ENCODE results near the gene ALDH5A1.

Gene ALDH5A1

GRCh38 chr6:24520929-24521546 lies 26.3 kb downstream of the ALDH5A1 start:
- Histone ChIP-seq H3K4me1 (ENCODE audit: insufficient read depth, low read length) (peaks cover 8% of the 10 kb centered on the region), H2AFZ (ENCODE audit: low read depth, low read length) (no peak overlapping the region), H3K4me3 (ENCODE audit: low read length) (no peak overlapping the region), H3K27me3 (ENCODE audit: insufficient read depth, low read length) (no peaks in the 10 kb centered on the region), H3K36me3 (ENCODE audit: insufficient read depth, low read length) (no peaks in the 10 kb centered on the region), H3K9me3 (ENCODE audit: low read length) (no peaks in the 10 kb centered on the region)

- Histone ChIP-seq H3K9me3 (ENCODE audit: low read length) (no peaks in the 10 kb centered on the region), H2AFZ (ENCODE audit: low read depth, low read length) (no peak overlapping the region), H3K27me3 (ENCODE audit: insufficient read depth, low read length) (no peaks in the 10 kb centered on the region), H3K36me3 (ENCODE audit: insufficient read depth, low read length) (no peaks in the 10 kb centered on the region), H3K4me3 (ENCODE audit: low read length) (no peak overlapping the region), H3K4me1 (ENCODE audit: insufficient read depth, low read length) (peaks cover 8% of the 10 kb centered on the region)
These were observed 27.7 kb downstream of the ALDH5A1 start for GRCh38 chr6:24522228-24523176.

- Histone ChIP-seq H3K36me3 (ENCODE audit: insufficient read depth, low read length) (no peaks in the 10 kb centered on the region), H3K27me3 (ENCODE audit: insufficient read depth, low read length) (no peaks in the 10 kb centered on the region), H2AFZ (ENCODE audit: low read depth, low read length) (no peak overlapping the region), H3K4me3 (ENCODE audit: low read length) (no peak overlapping the region), H3K4me1 (ENCODE audit: insufficient read depth, low read length) (peaks cover 8% of the 10 kb centered on the region), H3K9me3 (ENCODE audit: low read length) (peaks cover 3% of the 10 kb centered on the region)
These were observed 29.6 kb downstream of the ALDH5A1 start for GRCh38 chr6:24524329-24524728.

GRCh38 chr6:24524805-24525204 lies 30.0 kb downstream of the ALDH5A1 start:
- H3K4me3 ChIP-seq (ENCODE audit: low read length): no peak overlapping the region
- peaks cover 3% of the 10 kb centered on the region for H3K9me3 ChIP-seq (ENCODE audit: low read length)
- no peaks in the 10 kb centered on the region for H3K27me3 ChIP-seq (ENCODE audit: insufficient read depth, low read length)
- peaks cover 8% of the 10 kb centered on the region for H3K4me1 ChIP-seq (ENCODE audit: insufficient read depth, low read length)
- H3K36me3 ChIP-seq (ENCODE audit: insufficient read depth, low read length): no peaks in the 10 kb centered on the region
- no peak overlapping the region for H2AFZ ChIP-seq (ENCODE audit: low read depth, low read length)

GRCh38 chr6:24529985-24530384 lies 35.2 kb downstream of the ALDH5A1 start:
- Histone ChIP-seq H3K36me3 (ENCODE audit: insufficient read depth, low read length) (peaks cover 7% of the 10 kb centered on the region), H3K9me3 (ENCODE audit: low read length) (peaks cover 3% of the 10 kb centered on the region), H2AFZ (ENCODE audit: low read depth, low read length) (no peak overlapping the region), H3K4me1 (ENCODE audit: insufficient read depth, low read length) (no peaks in the 10 kb centered on the region), H3K27me3 (ENCODE audit: insufficient read depth, low read length) (no peaks in the 10 kb centered on the region), H3K4me3 (ENCODE audit: low read length) (no peak overlapping the region)

GRCh38 chr6:24534329-24534728 lies 39.6 kb downstream of the ALDH5A1 start:
- Histone ChIP-seq H2AFZ (ENCODE audit: low read depth, low read length) (no peak overlapping the region), H3K36me3 (ENCODE audit: insufficient read depth, low read length) (peaks cover 7% of the 10 kb centered on the region), H3K4me3 (ENCODE audit: low read length) (no peak overlapping the region), H3K4me1 (ENCODE audit: insufficient read depth, low read length) (no peaks in the 10 kb centered on the region), H3K27me3 (ENCODE audit: insufficient read depth, low read length) (no peaks in the 10 kb centered on the region), H3K9me3 (ENCODE audit: low read length) (no peaks in the 10 kb centered on the region)

- Histone ChIP-seq H2AFZ (ENCODE audit: low read depth, low read length) (no peak overlapping the region), H3K4me1 (ENCODE audit: insufficient read depth, low read length) (no peaks in the 10 kb centered on the region), H3K36me3 (ENCODE audit: insufficient read depth, low read length) (peaks cover 7% of the 10 kb centered on the region), H3K4me3 (ENCODE audit: low read length) (no peak overlapping the region), H3K9me3 (ENCODE audit: low read length) (no peaks in the 10 kb centered on the region), H3K27me3 (ENCODE audit: insufficient read depth, low read length) (no peaks in the 10 kb centered on the region)
These were observed 40.4 kb downstream of the ALDH5A1 start for GRCh38 chr6:24535210-24535609.

- no peak overlapping the region for H2AFZ ChIP-seq (ENCODE audit: low read depth, low read length)
- H3K4me1 ChIP-seq (ENCODE audit: insufficient read depth, low read length): no peaks in the 10 kb centered on the region
- peaks cover 7% of the 10 kb centered on the region for H3K36me3 ChIP-seq (ENCODE audit: insufficient read depth, low read length)
- no peak overlapping the region for H3K4me3 ChIP-seq (ENCODE audit: low read length)
- H3K27me3 ChIP-seq (ENCODE audit: insufficient read depth, low read length): no peaks in the 10 kb centered on the region
- no peaks in the 10 kb centered on the region for H3K9me3 ChIP-seq (ENCODE audit: low read length)
These were observed 41.7 kb downstream of the ALDH5A1 start for GRCh38 chr6:24536466-24536865.

GRCh38 chr6:24537082-24537699 lies 42.4 kb downstream of the ALDH5A1 start:
- H3K36me3 ChIP-seq (ENCODE audit: insufficient read depth, low read length): peaks cover 7% of the 10 kb centered on the region
- no peaks in the 10 kb centered on the region for H3K27me3 ChIP-seq (ENCODE audit: insufficient read depth, low read length)
- H2AFZ ChIP-seq (ENCODE audit: low read depth, low read length): no peak overlapping the region
- H3K4me3 ChIP-seq (ENCODE audit: low read length): no peak overlapping the region
- no peaks in the 10 kb centered on the region for H3K9me3 ChIP-seq (ENCODE audit: low read length)
- no peaks in the 10 kb centered on the region for H3K4me1 ChIP-seq (ENCODE audit: insufficient read depth, low read length)

GRCh38 chr6:24537771-24538385 lies 43.1 kb downstream of the ALDH5A1 start:
- no peak overlapping the region for H3K4me3 ChIP-seq (ENCODE audit: low read length)
- no peaks in the 10 kb centered on the region for H3K27me3 ChIP-seq (ENCODE audit: insufficient read depth, low read length)
- peaks cover 7% of the 10 kb centered on the region for H3K36me3 ChIP-seq (ENCODE audit: insufficient read depth, low read length)

GRCh38 chr6:24539416-24539815 lies 44.6 kb downstream of the ALDH5A1 start:
- Histone ChIP-seq H3K36me3 (ENCODE audit: insufficient read depth, low read length) (peaks cover 2% of the 10 kb centered on the region), H3K9me3 (ENCODE audit: low read length) (no peaks in the 10 kb centered on the region), H3K27me3 (ENCODE audit: insufficient read depth, low read length) (no peaks in the 10 kb centered on the region), H2AFZ (ENCODE audit: low read depth, low read length) (no peak overlapping the region), H3K4me3 (ENCODE audit: low read length) (no peak overlapping the region), H3K4me1 (ENCODE audit: insufficient read depth, low read length) (no peaks in the 10 kb centered on the region)

More at GRCh38 chr6:24537771-24538385, 43.1 kb downstream of the ALDH5A1 start:
- H2AFZ ChIP-seq (ENCODE audit: low read depth, low read length): no peak overlapping the region
- H3K4me1 ChIP-seq (ENCODE audit: insufficient read depth, low read length): no peaks in the 10 kb centered on the region
- no peaks in the 10 kb centered on the region for H3K9me3 ChIP-seq (ENCODE audit: low read length)

- Histone ChIP-seq H2AFZ (ENCODE audit: low read depth, low read length) (no peak overlapping the region), H3K4me1 (ENCODE audit: insufficient read depth, low read length) (no peaks in the 10 kb centered on the region), H3K27me3 (ENCODE audit: insufficient read depth, low read length) (no peaks in the 10 kb centered on the region), H3K9me3 (ENCODE audit: low read length) (no peaks in the 10 kb centered on the region), H3K4me3 (ENCODE audit: low read length) (no peak overlapping the region), H3K36me3 (ENCODE audit: insufficient read depth, low read length) (no peaks in the 10 kb centered on the region)
These were observed 45.4 kb downstream of the ALDH5A1 start for GRCh38 chr6:24540197-24540596.

GRCh38 chr6:24543683-24544082 lies 48.9 kb downstream of the ALDH5A1 start:
- Histone ChIP-seq H3K36me3 (ENCODE audit: insufficient read depth, low read length) (no peaks in the 10 kb centered on the region), H2AFZ (ENCODE audit: low read depth, low read length) (no peak overlapping the region), H3K27me3 (ENCODE audit: insufficient read depth, low read length) (no peaks in the 10 kb centered on the region), H3K9me3 (ENCODE audit: low read length) (no peaks in the 10 kb centered on the region), H3K4me3 (ENCODE audit: low read length) (no peak overlapping the region), H3K4me1 (ENCODE audit: insufficient read depth, low read length) (no peaks in the 10 kb centered on the region)

All from neuron (in vitro differentiated cells).